AG04450 (cell line): ENCODE data around the gene ATG7. TPM values are rescaled to one million over a fixed set of nuclear protein-coding genes. Genes with fewer than 3 reads are reported as not detected.
A peak's percentile ranks its signal among the peaks of the same experiment; 100 is the strongest.

Source experiments
- CTCF ChIA-PET: fragments of 300-600, 350-600 bp; formaldehyde crosslinking; extraction: SDS; loops from one replicate; lab custom pipeline; 2022; ENCODE audit warnings: antibody characterized with exemption, inconsistent platforms; lab: Charles Lee
- POLR2A ChIA-PET: fragments of 350-600 bp; formaldehyde crosslinking; extraction: SDS; loops from one replicate; lab custom pipeline; 2021; ENCODE audit warnings: antibody characterized with exemption, inconsistent platforms; lab: Yijun Ruan, JAX
- DNase-seq: peaks from one replicate; pipeline ENCODE4 v3.0.0-alpha.2; 2011; ENCODE audit warnings: low read depth, low spot score
- H3K27ac ChIP-seq: one replicate; pipeline ENCODE4 v1.5.1; 2012; ENCODE audit warnings: low read depth, low read length, control low read depth
- H3K27me3 ChIP-seq: one replicate; pipeline ENCODE4 v1.6.0; 2012; ENCODE audit warnings: low read length; ENCODE audit not compliant: control insufficient read depth, insufficient read depth
- H3K4me3 ChIP-seq: 2 replicates; pipeline ENCODE4 v1.5.1; 2011; ENCODE audit warnings: mild to moderate bottlenecking, low read depth, low read length, control low read depth
- H3K9me3 ChIP-seq: 2 replicates; pipeline ENCODE4 v1.5.1; 2012; ENCODE audit warnings: low read length; ENCODE audit not compliant: control insufficient read depth, insufficient read depth
- polyA plus RNA-seq: library from polyadenylated mRNA; depleted of rRNA; stranded (reverse); fragments of >200 nt; gene quantifications from 2 replicates; pipeline ENCODE4 v1.2.3, GENCODE V29; 2011
- TF ChIP-seq, protein P1 (sequence below): IDR thresholded peaks from 2 replicates; pipeline ENCODE4 v1.5.1; 2011; ENCODE audit warnings: low read depth, low read length, control low read depth, inconsistent platforms

Gene ATG7
- polyA plus RNA-seq, 1 experiment = 51.7 TPM

DNA sequence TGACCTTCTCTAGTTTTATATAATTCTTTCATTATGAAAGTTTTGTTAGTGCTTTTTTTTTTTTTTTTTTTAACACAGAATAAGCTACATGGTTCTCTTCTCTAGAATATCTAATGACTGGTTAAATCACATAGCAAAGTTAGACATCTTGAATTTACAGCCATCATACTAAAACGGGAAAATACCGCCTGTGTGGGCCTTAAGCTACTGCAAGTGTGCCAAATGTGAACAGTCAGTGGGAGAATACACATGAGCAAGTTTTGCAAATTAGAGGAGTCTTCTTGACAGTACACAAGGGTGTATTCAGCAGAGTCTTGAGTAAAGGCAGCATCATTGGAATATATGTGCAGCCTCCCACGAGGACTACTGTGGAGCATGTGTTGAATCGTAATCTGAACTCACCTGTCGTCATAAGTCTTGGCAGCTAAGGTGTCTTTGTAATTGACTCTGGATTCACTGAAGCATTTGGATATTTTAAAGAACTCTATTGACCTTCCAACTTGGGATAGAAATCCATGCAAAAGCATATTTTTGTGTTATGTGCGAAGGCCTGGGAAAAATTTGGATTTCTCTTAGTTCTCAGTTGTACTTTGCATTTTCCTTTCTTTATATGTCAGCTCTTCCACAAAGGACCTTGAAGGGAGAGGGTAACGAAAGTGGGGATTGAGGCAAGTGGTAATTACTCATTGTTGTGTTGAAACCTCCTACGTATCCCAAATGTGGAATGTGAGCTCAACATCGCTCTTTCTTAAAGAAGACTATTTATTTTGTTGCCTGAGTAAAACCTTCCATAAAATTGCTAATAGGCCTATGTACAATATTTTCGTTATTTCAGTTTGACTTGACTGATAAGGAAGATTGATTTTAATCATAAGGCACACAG lies 117.4 kb downstream of the ATG7 start:
- no peak overlapping the region for H3K27ac ChIP-seq
- TF ChIP-seq, protein P1, sequence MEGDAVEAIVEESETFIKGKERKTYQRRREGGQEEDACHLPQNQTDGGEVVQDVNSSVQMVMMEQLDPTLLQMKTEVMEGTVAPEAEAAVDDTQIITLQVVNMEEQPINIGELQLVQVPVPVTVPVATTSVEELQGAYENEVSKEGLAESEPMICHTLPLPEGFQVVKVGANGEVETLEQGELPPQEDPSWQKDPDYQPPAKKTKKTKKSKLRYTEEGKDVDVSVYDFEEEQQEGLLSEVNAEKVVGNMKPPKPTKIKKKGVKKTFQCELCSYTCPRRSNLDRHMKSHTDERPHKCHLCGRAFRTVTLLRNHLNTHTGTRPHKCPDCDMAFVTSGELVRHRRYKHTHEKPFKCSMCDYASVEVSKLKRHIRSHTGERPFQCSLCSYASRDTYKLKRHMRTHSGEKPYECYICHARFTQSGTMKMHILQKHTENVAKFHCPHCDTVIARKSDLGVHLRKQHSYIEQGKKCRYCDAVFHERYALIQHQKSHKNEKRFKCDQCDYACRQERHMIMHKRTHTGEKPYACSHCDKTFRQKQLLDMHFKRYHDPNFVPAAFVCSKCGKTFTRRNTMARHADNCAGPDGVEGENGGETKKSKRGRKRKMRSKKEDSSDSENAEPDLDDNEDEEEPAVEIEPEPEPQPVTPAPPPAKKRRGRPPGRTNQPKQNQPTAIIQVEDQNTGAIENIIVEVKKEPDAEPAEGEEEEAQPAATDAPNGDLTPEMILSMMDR = no peak
- no peaks in the 10 kb centered on the region for H3K27me3 ChIP-seq
- CTCF ChIA-PET = interaction anchor here (0.6 to 2.5 kb wide), 5 partner anchors 10 to 631 kb away, joined by 3 to 17 read pairs (median 5); no protein-coding TSS in a partner anchor
- POLR2A ChIA-PET = no interaction called here
- no peak for DNase-seq
- no peak overlapping the region for H3K4me3 ChIP-seq
- no peaks in the 10 kb centered on the region for H3K9me3 ChIP-seq

DNA sequence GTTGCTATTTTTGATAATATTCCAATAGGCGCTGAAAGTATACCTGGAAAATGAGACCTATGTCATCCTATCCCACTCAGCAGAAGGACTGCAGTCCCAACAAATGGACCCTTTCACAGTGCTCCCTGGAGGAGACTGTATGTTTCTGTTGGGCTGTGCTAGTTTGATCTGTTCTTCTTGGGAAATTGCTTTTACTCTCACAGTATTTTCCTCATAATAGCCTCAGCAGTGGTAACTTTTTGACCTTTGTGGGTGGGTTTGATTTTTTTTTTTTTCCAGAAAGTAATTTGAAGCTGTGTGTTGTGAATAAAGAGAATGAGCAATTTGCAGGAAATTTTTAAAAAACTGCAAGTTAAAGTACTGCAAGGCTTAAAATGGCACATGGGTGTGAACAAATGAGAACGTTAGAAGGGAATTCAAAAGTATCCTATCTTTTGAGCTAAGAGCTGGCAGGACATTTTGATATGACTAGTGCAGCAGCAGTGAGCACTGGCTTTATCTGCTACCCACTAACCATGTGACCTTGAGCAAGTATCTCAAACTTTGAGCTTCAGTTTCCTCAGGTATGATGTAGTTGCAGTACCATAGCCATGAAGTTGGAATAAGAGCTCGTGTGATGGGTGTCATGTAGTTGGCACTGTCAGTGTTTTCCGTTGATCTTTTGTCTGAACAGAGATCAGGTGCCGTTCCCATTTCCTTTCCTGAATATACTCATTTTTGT lies 118.4 kb downstream of the ATG7 start:
- Histone ChIP-seq H3K4me3 (no peak overlapping the region), H3K9me3 (no peaks in the 10 kb centered on the region), H3K27me3 (no peaks in the 10 kb centered on the region), H3K27ac (no peak overlapping the region)
- DNase-seq = no peak
- ChIA-PET CTCF (interaction anchor here (1.0 to 2.5 kb wide), 2 partner anchors 11 to 261 kb away, joined by 4 to 17 read pairs; no protein-coding TSS in a partner anchor), POLR2A (interaction anchor here (1.0 kb wide), 1 partner anchor 10 kb away, joined by 4 read pairs; no protein-coding TSS in a partner anchor)
- TF ChIP-seq, protein P1 = no peak

DNA sequence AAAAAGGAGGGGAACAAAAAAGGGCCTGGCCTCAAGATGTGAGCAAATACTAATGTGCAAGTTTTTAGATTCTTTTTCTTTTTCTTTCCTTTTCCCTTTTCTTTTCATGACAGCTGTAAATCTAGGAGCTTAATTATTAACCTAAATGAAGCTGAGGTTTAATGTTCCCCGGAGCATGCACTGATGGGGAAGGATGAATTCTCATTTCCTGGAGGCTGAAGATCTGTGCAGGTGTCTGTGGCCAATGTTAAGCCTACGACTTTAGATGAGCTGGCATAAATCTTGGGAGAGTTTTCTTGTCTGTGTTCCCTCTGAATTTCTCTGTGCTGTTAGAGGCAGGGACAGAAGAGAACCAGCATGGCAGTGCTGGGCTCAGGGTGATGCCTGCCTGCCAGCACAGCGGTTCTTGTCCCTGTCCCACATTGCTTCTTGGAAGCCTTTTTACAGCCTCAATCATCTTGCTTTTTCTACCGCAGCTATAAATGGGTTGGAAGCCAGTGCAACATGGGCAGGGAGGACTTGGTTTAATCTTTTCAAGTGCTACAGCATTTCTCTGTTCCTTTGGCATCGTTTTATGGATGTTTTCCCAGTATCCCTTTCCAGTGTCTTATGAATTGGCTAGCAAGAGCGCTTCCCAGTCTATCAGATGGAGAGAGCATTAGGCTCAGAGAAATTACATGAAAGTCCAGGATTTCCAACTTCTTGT lies 119.1 kb downstream of the ATG7 start:
- no peaks in the 10 kb centered on the region for H3K27me3 ChIP-seq
- H3K27ac ChIP-seq = no peak overlapping the region
- H3K4me3 ChIP-seq = no peak overlapping the region
- H3K9me3 ChIP-seq = no peaks in the 10 kb centered on the region
- no peak for DNase-seq
- ChIA-PET POLR2A (interaction anchor here (0.7 to 1.2 kb wide), 4 partner anchors 11 to 455 kb away, joined by 3 to 7 read pairs (median 4); partner anchors contain the start of gene TAMM41), CTCF (interaction anchor here (1.0 to 2.5 kb wide), 2 partner anchors 12 to 260 kb away, joined by 4 to 17 read pairs; no protein-coding TSS in a partner anchor)
- TF ChIP-seq, protein P1 = no peak

DNA sequence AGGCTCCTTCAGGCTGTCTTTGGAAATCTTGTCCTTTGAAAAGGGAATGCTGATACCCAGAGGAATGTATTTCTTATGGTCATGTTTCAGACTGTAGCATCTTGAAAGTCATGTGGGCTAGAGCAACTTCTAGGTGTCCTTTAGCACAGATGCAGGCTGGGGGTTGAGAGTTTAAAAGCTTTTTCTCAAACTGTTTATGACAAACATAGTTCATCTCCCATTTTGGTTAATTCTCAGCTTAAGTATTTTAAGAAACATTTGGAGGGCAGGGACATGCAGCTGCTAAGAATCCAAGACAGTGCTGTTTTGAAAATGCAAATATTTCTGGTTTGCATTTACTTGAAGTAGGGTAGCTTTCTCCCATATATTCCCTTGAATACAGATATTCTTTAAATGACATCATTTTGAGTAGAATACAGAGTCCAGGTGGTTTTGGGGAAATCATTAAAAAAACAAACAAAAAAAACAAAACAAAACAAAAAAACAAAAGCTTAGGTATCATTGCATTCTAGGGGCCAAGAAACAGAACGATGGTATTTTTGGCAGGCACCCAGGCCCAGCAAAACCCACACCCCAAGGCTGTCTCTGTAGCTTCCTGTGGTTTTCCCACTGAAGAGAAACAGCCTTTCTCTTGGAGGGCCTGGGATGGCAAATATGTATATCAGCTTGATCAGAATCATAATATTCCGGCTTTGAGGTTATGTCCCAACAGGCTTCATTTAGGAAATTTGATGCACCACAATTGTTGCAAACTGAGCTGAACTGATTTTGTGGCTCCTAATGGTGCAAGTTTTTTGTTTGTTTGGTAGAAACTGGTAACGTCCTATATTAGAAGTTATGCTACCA lies 120.0 kb downstream of the ATG7 start:
- ChIA-PET CTCF (interaction anchor here (1.5 kb wide), 1 partner anchor 13 kb away, joined by 7 read pairs; no protein-coding TSS in a partner anchor), POLR2A (interaction anchor here (0.7 to 1.2 kb wide), 5 partner anchors 63 to 454 kb away, joined by 3 to 7 read pairs (median 3); partner anchors contain the start of gene TAMM41)
- no peaks in the 10 kb centered on the region for H3K27me3 ChIP-seq
- no peak overlapping the region for H3K4me3 ChIP-seq
- H3K9me3 ChIP-seq = no peaks in the 10 kb centered on the region
- peak; percentile 20 for DNase-seq
- no peak overlapping the region for H3K27ac ChIP-seq
- TF ChIP-seq, protein P1 = no peak
